Panc1 (cell line): ENCODE data around the gene RBBP8. TPM values are rescaled to one million over a fixed set of nuclear protein-coding genes. Genes with fewer than 3 reads are reported as not detected.
A peak's percentile ranks its signal among the peaks of the same experiment; 100 is the strongest.

Experiments used
- ATAC-seq: fragments of 200-7000 bp; cut with Tn5 transposase; 2 replicates; pipeline ENCODE4 v1.9.1; 2020; ENCODE audit warnings: mild to moderate bottlenecking, moderate library complexity
- BruUV-seq: library from RNA; stranded (reverse); fragments of 400-500 nt; replicated peaks from 2 replicates; lab custom pipeline; 2021; lab: Mats Ljungman, UMichigan
- CTCF ChIA-PET: fragments of 300-600 bp; sonication (Branson Sonifier 250); formaldehyde crosslinking; loops from one replicate; lab custom pipeline; 2022; ENCODE audit warnings: antibody characterized with exemption; lab: Charles Lee
- POLR2A ChIA-PET: fragments of 300-600 bp; sonication (Branson Sonifier 250); formaldehyde crosslinking; loops from one replicate; lab custom pipeline; 2022; ENCODE audit warnings: antibody characterized with exemption; lab: Charles Lee
- DNase-seq: peaks from one replicate; pipeline ENCODE4 v3.0.0-alpha.2; 2010; ENCODE audit warnings: low read depth, low spot score
- H3K27ac ChIP-seq: 2 replicates; pipeline ENCODE4 v1.5.1; 2011; ENCODE audit warnings: mild to moderate bottlenecking, low read length, inconsistent platforms
- H3K27me3 ChIP-seq: fragments of 200-500 bp; sonication (Bioruptor generic); 2 replicates; pipeline ENCODE4 v1.6.0; 2014; ENCODE audit warnings: low read length, inconsistent platforms; ENCODE audit not compliant: control insufficient read depth, insufficient read depth
- H3K36me3 ChIP-seq: fragments of 200-500 bp; sonication (Bioruptor generic); 2 replicates; pipeline ENCODE4 v1.5.1; 2014; ENCODE audit warnings: inconsistent platforms, mild to moderate bottlenecking, low read length, moderate library complexity; ENCODE audit not compliant: control insufficient read depth, insufficient read depth
- H3K4me1 ChIP-seq: 2 replicates; pipeline ENCODE4 v1.5.1; 2011; ENCODE audit warnings: inconsistent platforms, mild to moderate bottlenecking, low read length, moderate library complexity; ENCODE audit not compliant: control insufficient read depth, insufficient read depth
- H3K4me3 ChIP-seq, 2 experiments: 2 replicates each; pipeline ENCODE4 v1.5.1; 2011 to 2012; ENCODE audit warnings: low read depth in 2 of 2, low read length in 2 of 2, mild to moderate bottlenecking in 2 of 2, inconsistent platforms in 1 of 2, moderate library complexity in 1 of 2
- H3K9me3 ChIP-seq: fragments of 200-500 bp; sonication (Bioruptor generic); 2 replicates; pipeline ENCODE4 v1.5.1; 2014; ENCODE audit warnings: low read depth, mild to moderate bottlenecking, inconsistent platforms, low read length, moderate library complexity; ENCODE audit not compliant: control insufficient read depth, insufficient read depth
- POLR2AphosphoS5 ChIP-seq: IDR thresholded peaks from 2 replicates; pipeline ENCODE4 v1.6.1; 2012; ENCODE audit warnings: mild to moderate bottlenecking, low read depth, low read length, moderate library complexity
- SIN3A ChIP-seq: IDR thresholded peaks from 2 replicates; pipeline ENCODE4 v1.6.1; 2012; ENCODE audit warnings: low read depth, mild to moderate bottlenecking, low read length, moderate library complexity, borderline replicate concordance; ENCODE audit not compliant: insufficient read depth
- TCF7L2 ChIP-seq: IDR thresholded peaks from 2 replicates; pipeline ENCODE4 v1.6.1; 2011; ENCODE audit warnings: mild to moderate bottlenecking, low read depth, low read length, inconsistent platforms
- in situ Hi-C: cut with HindIII; loops from 2 replicates; pipeline ENCODE4 v1.10.0; 2016; ENCODE audit warnings: low sequenced_read_pairs, low pct_unique_long_range_greater_than_20kb
- intact Hi-C: fragments of 100-400 bp; cut with micrococcal nuclease; formaldehyde crosslinking; loops from one replicate; pipeline ENCODE4 v1.10.0; 2022; ENCODE audit not compliant: unreplicated experiment
- total RNA-seq: library from RNA; stranded (reverse); gene quantifications from one replicate; pipeline ENCODE4 v1.2.1, GENCODE V29; 2021; ENCODE audit not compliant: unreplicated experiment
- TF ChIP-seq, protein P1 (sequence below): fragments of 450-650 bp; IDR thresholded peaks from 2 replicates; pipeline ENCODE4 v1.5.1; 2017; ENCODE audit warnings: mild to moderate bottlenecking
- TF ChIP-seq, protein P2 (sequence below), 2 experiments: IDR thresholded peaks; 2 replicates each; pipeline ENCODE4 v1.6.1; 2011 to 2012; ENCODE audit warnings: low read depth in 2 of 2, control low read depth in 1 of 2, low read length in 1 of 2, mild to moderate bottlenecking in 1 of 2, moderate library complexity in 1 of 2; ENCODE audit not compliant: insufficient read depth in 1 of 2

Gene RBBP8
- total RNA-seq, 1 experiment from 2014 or later: 62.8 TPM

DNA sequence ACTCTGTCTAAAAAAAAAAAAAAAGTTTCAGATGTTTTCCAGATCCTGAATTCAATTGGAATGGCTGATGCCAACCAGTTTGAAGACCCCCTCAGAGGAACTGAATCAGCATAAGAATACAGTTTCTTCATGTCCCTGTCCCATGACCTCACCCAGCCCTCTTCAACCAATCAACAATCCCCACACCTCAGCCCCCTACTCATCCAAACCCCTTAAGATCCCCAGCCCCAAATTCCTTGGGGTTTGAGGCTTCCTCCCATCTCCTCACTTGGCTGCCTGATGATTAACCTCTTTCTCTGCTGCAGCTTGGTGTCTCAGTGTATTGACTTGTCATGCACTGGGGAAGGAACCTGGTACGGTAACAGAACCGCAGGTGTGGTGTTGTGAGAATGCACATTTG, 104.5 kb downstream of the RBBP8 start:
- CTCF ChIA-PET: no interaction called here
- intact Hi-C loops: no loop called here
- POLR2A ChIA-PET: no interaction called here
- Histone ChIP-seq H3K9me3 (no peaks in the 10 kb centered on the region), H3K27me3 (no peaks in the 10 kb centered on the region), H3K27ac (no peak overlapping the region), H3K4me3 (no peak overlapping the region), H3K36me3 (no peaks in the 10 kb centered on the region), H3K4me1 (peaks cover 5% of the 10 kb centered on the region; the same call in 1 of the 2 replicates)
- ATAC-seq: no peak
- TF ChIP-seq, protein P1, sequence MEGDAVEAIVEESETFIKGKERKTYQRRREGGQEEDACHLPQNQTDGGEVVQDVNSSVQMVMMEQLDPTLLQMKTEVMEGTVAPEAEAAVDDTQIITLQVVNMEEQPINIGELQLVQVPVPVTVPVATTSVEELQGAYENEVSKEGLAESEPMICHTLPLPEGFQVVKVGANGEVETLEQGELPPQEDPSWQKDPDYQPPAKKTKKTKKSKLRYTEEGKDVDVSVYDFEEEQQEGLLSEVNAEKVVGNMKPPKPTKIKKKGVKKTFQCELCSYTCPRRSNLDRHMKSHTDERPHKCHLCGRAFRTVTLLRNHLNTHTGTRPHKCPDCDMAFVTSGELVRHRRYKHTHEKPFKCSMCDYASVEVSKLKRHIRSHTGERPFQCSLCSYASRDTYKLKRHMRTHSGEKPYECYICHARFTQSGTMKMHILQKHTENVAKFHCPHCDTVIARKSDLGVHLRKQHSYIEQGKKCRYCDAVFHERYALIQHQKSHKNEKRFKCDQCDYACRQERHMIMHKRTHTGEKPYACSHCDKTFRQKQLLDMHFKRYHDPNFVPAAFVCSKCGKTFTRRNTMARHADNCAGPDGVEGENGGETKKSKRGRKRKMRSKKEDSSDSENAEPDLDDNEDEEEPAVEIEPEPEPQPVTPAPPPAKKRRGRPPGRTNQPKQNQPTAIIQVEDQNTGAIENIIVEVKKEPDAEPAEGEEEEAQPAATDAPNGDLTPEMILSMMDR: no peak
- TF ChIP-seq SIN3A (no peak), POLR2AphosphoS5 (no peak), TCF7L2 (no peak)
- TF ChIP-seq, protein P2, sequence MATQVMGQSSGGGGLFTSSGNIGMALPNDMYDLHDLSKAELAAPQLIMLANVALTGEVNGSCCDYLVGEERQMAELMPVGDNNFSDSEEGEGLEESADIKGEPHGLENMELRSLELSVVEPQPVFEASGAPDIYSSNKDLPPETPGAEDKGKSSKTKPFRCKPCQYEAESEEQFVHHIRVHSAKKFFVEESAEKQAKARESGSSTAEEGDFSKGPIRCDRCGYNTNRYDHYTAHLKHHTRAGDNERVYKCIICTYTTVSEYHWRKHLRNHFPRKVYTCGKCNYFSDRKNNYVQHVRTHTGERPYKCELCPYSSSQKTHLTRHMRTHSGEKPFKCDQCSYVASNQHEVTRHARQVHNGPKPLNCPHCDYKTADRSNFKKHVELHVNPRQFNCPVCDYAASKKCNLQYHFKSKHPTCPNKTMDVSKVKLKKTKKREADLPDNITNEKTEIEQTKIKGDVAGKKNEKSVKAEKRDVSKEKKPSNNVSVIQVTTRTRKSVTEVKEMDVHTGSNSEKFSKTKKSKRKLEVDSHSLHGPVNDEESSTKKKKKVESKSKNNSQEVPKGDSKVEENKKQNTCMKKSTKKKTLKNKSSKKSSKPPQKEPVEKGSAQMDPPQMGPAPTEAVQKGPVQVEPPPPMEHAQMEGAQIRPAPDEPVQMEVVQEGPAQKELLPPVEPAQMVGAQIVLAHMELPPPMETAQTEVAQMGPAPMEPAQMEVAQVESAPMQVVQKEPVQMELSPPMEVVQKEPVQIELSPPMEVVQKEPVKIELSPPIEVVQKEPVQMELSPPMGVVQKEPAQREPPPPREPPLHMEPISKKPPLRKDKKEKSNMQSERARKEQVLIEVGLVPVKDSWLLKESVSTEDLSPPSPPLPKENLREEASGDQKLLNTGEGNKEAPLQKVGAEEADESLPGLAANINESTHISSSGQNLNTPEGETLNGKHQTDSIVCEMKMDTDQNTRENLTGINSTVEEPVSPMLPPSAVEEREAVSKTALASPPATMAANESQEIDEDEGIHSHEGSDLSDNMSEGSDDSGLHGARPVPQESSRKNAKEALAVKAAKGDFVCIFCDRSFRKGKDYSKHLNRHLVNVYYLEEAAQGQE (IDR thresholded peaks at IDR 0.05; ENCODE audit: insufficient read depth in 1 of 2, low read depth in 2 of 2, low read length in 1 of 2): no peak
- in situ Hi-C loops: no loop called here
- no peak for DNase-seq
- no TSS peak for BruUV-seq

DNA sequence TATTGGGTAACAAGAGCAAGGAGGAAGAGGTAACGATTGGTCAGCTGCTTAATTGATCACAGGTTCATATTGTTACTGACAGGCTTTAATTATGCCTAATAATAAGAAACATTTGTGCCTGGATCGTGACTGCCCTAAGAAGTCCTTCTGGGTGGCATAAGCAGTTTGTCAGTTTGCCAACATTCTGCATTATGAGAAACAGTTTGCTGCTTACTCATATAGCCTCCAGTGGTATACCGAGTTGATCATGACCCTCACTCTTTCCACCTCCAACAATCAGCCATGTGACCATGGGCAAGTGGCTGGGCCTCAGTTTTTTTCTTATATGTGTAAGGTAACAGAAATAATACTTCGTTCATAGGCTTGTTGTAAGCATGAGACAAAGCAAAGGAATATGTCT, 105.6 kb downstream of the RBBP8 start:
- ATAC-seq: peak; percentile 62; the same call in 1 of the 2 replicates
- POLR2A ChIA-PET: interaction anchor here (0.6 kb wide), 1 partner anchor 51 kb away, joined by 4 read pairs; no protein-coding TSS in a partner anchor
- in situ Hi-C loops: no loop called here
- no TSS peak for BruUV-seq
- intact Hi-C loops: no loop called here
- TF ChIP-seq, protein P1: no peak
- no peak for TF ChIP-seq SIN3A
- no peak for TF ChIP-seq TCF7L2
- TF ChIP-seq, protein P2 (IDR thresholded peaks at IDR 0.05; ENCODE audit: insufficient read depth in 1 of 2, low read depth in 2 of 2, low read length in 1 of 2): no peak
- Histone ChIP-seq H3K36me3 (no peaks in the 10 kb centered on the region), H3K4me1 (no peaks in the 10 kb centered on the region), H3K9me3 (no peaks in the 10 kb centered on the region), H3K27me3 (no peaks in the 10 kb centered on the region), H3K27ac (no peak overlapping the region), H3K4me3 (no peak overlapping the region)
- CTCF ChIA-PET: no interaction called here
- no peak for DNase-seq
